ENCODE results near the gene TNRC6C. TPM values are rescaled to one million over a fixed set of nuclear protein-coding genes. Genes with fewer than 3 reads are reported as not detected.

TNRC6C gene
- total RNA-seq, 4 donors from 2014 or later: 15.8 to 30.3 (median 27.7) TPM

DNA sequence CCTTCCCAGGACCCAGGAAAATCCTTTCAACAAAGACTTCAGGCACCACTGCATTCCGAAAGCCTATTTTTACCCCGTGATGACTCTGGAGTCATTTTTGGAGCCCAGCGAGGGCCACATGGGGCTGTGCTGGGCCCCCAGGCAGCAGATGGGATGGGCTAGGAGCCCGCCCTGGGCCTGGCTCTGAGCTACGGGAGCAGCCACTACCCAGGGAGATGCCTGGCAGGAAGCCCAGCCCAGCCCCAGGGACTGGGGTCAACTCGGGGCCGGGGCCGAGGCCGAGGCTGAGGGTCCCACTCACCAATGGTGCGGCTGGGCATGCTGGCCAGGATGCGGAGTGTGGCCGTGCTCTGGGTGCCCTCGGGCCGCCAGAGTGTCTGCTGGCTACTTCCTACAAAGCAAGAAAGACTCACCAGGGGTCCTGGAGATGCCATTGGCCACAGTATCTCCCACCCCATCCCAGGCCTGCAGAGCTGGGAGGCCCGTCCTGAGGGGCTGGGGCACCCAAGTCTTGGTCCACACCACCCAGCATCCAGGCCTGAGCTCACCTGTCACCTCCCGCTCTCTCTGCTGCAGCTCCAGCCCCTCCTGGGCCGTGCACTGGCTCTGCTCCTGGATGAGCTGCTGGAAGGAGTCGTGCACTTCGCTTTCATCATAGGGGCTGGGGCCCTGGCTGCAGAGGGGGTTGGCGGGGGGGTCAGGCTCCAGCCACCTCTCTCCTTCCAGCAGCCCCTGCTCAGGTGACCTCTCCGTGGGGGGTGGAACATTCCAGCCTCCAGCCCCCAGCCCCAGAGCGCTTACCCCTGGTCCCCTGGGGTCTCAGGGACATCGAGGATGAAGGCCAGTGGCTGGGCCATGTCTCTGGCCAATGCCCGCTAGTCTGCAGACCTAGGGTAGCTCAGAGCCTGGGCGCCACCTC is 167.7 kb downstream of the TNRC6C start:
- peaks cover 0 to 47% of the 10 kb centered on the region in 2 donors for H3K36me3 ChIP-seq
- TF ChIP-seq POLR2A (IDR thresholded peaks at IDR 0.05): no peak
- no peak for TF ChIP-seq EP300 (IDR thresholded peaks at IDR 0.05)
- peaks cover 45% of the 10 kb centered on the region for H3K27me3 ChIP-seq
- H3K27ac ChIP-seq: peak overlapping the region in 3 of 4 donors; percentile 77 to 81 (median 81)
- H3K4me3 ChIP-seq: no peak overlapping the region
- no peak for ATAC-seq
- no peaks in the 10 kb centered on the region for H3K9me3 ChIP-seq
- H3K4me1 ChIP-seq: peaks cover 0 to 73% (median 22%) of the 10 kb centered on the region in 3 donors
- 80% methylated on average over 1 of the region's 25 CpGs; no CpG with 5 or more reads in 1 of the 2 donors for WGBS, 2 donors (ENCODE audit: low coverage in 1 of 2)

DNA sequence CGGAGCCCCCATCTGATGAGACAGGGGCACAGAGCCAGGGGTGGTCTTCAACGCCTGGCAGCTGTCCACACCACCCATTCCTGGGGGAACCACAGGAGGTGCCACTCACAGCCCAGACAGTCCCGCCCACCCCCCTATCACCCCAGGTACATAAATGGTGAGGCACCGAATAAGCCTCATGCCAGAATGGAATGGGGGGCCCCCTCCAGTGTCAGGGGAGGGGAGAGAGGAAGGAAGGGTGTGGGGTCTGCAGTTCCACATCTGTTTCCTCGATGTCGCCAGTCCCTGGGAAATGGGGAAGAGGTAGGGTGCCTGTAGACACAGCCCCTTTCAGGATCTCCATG is 168.4 kb downstream of the TNRC6C start:
- Histone ChIP-seq H3K4me3 (peak overlapping the region in 1 of 2 donors; percentile 71), H3K27ac (peak overlapping the region in 3 of 4 donors; percentile 77 to 81 (median 81)), H3K27me3 (peaks cover 52% of the 10 kb centered on the region), H3K4me1 (peaks cover 0 to 79% (median 28%) of the 10 kb centered on the region in 3 donors), H3K9me3 (no peaks in the 10 kb centered on the region), H3K36me3 (peaks cover 0 to 41% of the 10 kb centered on the region in 2 donors)
- TF ChIP-seq POLR2AphosphoS5 (IDR thresholded peaks at IDR 0.05): no peak
- no peak for TF ChIP-seq EP300 (IDR thresholded peaks at IDR 0.05)
- TF ChIP-seq, protein P1, sequence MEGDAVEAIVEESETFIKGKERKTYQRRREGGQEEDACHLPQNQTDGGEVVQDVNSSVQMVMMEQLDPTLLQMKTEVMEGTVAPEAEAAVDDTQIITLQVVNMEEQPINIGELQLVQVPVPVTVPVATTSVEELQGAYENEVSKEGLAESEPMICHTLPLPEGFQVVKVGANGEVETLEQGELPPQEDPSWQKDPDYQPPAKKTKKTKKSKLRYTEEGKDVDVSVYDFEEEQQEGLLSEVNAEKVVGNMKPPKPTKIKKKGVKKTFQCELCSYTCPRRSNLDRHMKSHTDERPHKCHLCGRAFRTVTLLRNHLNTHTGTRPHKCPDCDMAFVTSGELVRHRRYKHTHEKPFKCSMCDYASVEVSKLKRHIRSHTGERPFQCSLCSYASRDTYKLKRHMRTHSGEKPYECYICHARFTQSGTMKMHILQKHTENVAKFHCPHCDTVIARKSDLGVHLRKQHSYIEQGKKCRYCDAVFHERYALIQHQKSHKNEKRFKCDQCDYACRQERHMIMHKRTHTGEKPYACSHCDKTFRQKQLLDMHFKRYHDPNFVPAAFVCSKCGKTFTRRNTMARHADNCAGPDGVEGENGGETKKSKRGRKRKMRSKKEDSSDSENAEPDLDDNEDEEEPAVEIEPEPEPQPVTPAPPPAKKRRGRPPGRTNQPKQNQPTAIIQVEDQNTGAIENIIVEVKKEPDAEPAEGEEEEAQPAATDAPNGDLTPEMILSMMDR (IDR thresholded peaks at IDR 0.05): no peak
- TF ChIP-seq POLR2A (IDR thresholded peaks at IDR 0.05): no peak
- 31% methylated on average over 2 of the region's 6 CpGs; no CpG with 5 or more reads in 1 of the 2 donors for WGBS, 2 donors (ENCODE audit: low coverage in 1 of 2)
- no peak for ATAC-seq

DNA sequence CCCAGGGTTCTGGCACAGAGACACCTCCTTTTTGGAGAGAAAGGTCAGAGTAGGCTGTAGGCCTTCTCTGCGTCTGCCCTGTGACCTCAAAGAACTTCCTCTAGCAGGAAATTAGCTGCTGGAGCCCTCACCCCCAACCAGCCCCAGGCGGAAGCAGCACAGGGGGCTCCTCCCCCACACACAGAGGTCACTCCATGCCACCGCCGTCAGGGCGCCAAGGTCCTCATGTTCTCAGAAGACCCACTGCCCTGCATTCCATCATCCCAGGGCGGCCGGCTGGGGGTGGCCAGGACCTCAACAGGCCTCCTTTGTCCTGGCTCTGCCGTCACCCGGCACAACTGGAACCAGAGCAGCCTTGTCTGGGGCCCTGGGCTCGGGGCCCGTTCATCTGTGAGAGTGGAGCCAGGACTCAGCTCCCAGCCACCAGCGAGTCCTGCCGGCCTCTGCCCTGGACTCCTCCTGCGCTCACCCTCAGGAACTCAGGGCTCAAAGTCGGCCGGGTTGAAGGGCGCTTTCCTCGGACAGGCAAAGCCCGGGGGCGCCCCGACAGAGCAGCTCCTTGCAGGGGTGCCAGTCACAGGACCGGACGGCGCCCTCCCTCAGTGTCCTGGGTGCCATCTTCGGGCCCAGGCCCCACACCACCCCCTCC is 168.9 kb downstream of the TNRC6C start:
- no peaks in the 10 kb centered on the region for H3K9me3 ChIP-seq
- ATAC-seq: peak; percentile 45
- no CpG with 5 or more reads among the region's 25 CpGs for WGBS, 2 donors (ENCODE audit: low coverage in 1 of 2)
- H3K4me1 ChIP-seq: peaks cover 0 to 84% (median 33%) of the 10 kb centered on the region in 3 donors
- H3K27ac ChIP-seq: peak overlapping the region; percentile 21 to 81 (median 79)
- peaks cover 0 to 36% of the 10 kb centered on the region in 2 donors for H3K36me3 ChIP-seq
- H3K27me3 ChIP-seq: peaks cover 57% of the 10 kb centered on the region
- peak overlapping the region; percentile 42 to 71 for H3K4me3 ChIP-seq
- peak; percentile 48 for TF ChIP-seq POLR2AphosphoS5 (IDR thresholded peaks at IDR 0.05)
- peak; percentile 25 to 33 for TF ChIP-seq POLR2A (IDR thresholded peaks at IDR 0.05)
- TF ChIP-seq EP300 (IDR thresholded peaks at IDR 0.05): no peak

DNA sequence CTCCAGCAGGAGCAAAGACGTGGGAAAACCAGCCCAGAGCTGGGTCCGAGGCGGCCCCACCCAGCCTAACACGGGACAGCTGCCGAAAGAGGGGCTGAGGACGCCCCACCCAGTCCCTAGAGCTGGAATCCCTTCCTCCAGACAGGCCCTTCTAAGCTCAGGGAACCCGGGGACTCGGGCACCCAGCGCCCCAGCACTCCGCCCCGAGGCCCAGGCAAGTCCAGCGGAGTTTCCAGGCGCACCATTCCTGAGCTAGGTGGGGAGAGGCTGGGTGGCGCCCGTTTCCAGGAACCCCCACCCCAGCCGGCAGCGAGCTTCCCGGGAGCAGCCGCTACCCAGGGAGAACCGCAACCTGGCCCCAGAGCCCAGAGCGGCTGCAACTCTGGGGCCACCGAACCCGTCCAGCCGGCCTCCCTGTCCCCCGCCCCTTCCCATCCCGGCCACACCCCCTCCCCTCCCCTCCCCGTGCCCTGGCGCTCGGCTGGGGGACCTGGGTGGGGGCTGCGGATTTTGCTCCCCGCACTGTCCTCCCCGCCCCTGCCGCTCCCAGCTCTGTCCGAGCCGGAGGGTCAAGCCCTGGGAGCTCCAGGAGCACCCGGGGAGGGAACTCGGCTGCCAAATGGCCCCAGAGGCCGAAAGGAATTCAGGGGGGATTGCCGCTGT is 169.5 kb downstream of the TNRC6C start:
- H3K4me1 ChIP-seq: peaks cover 0 to 88% (median 34%) of the 10 kb centered on the region in 3 donors
- no peaks in the 10 kb centered on the region for H3K9me3 ChIP-seq
- TF ChIP-seq, protein P1 (IDR thresholded peaks at IDR 0.05): no peak
- TF ChIP-seq POLR2A (IDR thresholded peaks at IDR 0.05) (no peak), POLR2AphosphoS5 (IDR thresholded peaks at IDR 0.05) (no peak), EP300 (IDR thresholded peaks at IDR 0.05) (no peak)
- no CpG with 5 or more reads among the region's 39 CpGs for WGBS, 2 donors (ENCODE audit: low coverage in 1 of 2)
- H3K27me3 ChIP-seq: peaks cover 63% of the 10 kb centered on the region
- H3K36me3 ChIP-seq: peaks cover 0 to 29% of the 10 kb centered on the region in 2 donors
- peak overlapping the region; percentile 42 to 71 for H3K4me3 ChIP-seq
- peak; percentile 14 for ATAC-seq
- peak overlapping the region; percentile 21 to 81 (median 79) for H3K27ac ChIP-seq

DNA sequence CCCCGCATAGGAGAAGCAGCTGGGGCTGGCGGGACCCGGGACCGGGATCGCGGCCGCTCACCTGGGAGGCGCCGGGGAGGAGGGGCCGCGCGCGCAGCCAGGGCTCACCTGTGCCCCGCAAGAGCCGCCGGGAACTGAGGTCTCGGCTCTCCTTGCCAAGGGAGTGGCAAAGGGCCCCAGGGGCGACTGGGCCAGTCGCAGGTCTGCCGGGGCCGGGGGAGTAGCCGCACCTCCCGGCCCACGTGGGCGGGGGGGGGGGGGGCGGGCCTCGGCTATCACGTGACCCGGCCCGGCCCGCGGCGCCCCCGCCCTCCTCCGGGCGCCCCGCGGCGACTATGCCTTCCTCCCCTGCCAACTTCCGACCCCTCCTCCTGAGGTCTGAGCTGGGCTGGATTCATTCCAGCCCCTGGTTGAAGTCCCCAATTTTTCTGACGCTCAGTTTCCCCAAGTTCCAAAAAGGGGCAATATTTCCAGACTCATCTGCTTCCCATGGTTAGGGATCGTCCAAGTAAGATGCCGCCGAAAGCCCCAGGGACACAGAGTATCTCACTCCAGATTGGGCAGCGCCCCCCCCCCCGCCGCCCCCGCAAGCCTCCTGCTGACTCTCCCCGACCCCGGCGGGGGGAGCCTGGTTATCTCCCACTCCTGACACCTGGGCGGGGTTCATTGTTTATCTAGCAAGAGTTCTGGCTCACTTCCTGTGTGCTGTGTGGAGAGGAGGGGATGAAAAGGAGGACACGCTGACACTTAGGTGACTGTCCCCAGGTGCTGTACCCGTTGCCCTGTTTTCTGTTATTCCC is 170.2 kb downstream of the TNRC6C start, which contains the start of gene TMC6:
TMC6 (minus strand) TSS at position 205 of the 800 bp plus-strand sequence. CDS start 1,923 bp downstream, outside the sequence.
- Histone ChIP-seq H3K27ac (peak within 1 kb of the TSS; percentile 21 to 81 (median 79)), H3K4me3 (peak within 1 kb of the TSS; percentile 42 to 71), H3K4me1 (peaks cover 0 to 88% (median 34%) of the 10 kb centered on the region in 3 donors), H3K27me3 (peaks cover 64% of the 10 kb centered on the region), H3K9me3 (no peaks in the 10 kb centered on the region), H3K36me3 (peaks cover 0 to 22% of the 10 kb centered on the region in 2 donors)
- 3 to 59% methylated on average over 3 to 12 of the region's 54 CpGs for WGBS, 2 donors (ENCODE audit: low coverage in 1 of 2)
- no peak for TF ChIP-seq EP300 (IDR thresholded peaks at IDR 0.05)
- TF ChIP-seq POLR2A (IDR thresholded peaks at IDR 0.05): peak; percentile 31 to 39
- TF ChIP-seq POLR2AphosphoS5 (IDR thresholded peaks at IDR 0.05): no peak
- TF ChIP-seq, protein P1 (IDR thresholded peaks at IDR 0.05): no peak
- ATAC-seq: peak; percentile 4
